ENCODE measurements around the gene RBM12. TPM values are rescaled to one million over a fixed set of nuclear protein-coding genes. Genes with fewer than 3 reads are reported as not detected.

RBM12 gene
- total and polyA plus RNA-seq, 2 of the 8 experiments (the other 6 are each of a cell fraction or from before 2014, with no cell fraction given): 187 to 214 TPM

GRCh38 chr20:35615667-35616464, 48.8 kb downstream of the RBM12 start, which contains the start of gene SPAG4:
SPAG4 (plus strand) TSS chr20:35615829; CDS start chr20:35616004, 175 bp downstream.
- H2BK20ac ChIP-seq (ENCODE audit: low read length): no peak within 1 kb of the TSS; the same call in 1 of the 2 replicates
- FAIRE-seq: no peak
- TF ChIP-seq, protein P1, sequence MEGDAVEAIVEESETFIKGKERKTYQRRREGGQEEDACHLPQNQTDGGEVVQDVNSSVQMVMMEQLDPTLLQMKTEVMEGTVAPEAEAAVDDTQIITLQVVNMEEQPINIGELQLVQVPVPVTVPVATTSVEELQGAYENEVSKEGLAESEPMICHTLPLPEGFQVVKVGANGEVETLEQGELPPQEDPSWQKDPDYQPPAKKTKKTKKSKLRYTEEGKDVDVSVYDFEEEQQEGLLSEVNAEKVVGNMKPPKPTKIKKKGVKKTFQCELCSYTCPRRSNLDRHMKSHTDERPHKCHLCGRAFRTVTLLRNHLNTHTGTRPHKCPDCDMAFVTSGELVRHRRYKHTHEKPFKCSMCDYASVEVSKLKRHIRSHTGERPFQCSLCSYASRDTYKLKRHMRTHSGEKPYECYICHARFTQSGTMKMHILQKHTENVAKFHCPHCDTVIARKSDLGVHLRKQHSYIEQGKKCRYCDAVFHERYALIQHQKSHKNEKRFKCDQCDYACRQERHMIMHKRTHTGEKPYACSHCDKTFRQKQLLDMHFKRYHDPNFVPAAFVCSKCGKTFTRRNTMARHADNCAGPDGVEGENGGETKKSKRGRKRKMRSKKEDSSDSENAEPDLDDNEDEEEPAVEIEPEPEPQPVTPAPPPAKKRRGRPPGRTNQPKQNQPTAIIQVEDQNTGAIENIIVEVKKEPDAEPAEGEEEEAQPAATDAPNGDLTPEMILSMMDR (IDR thresholded peaks at IDR 0.05; ENCODE audit: control extremely low read depth in 1 of 3, insufficient read depth in 1 of 3, low read depth in 1 of 3, low read length in 3 of 3): no peak
- TF ChIP-seq POLR2A (IDR thresholded peaks at IDR 0.05; ENCODE audit: control extremely low read depth in 1 of 2, low read depth in 2 of 2, low read length in 2 of 2): peak; percentile 55 to 81
- TF ChIP-seq, protein P2, sequence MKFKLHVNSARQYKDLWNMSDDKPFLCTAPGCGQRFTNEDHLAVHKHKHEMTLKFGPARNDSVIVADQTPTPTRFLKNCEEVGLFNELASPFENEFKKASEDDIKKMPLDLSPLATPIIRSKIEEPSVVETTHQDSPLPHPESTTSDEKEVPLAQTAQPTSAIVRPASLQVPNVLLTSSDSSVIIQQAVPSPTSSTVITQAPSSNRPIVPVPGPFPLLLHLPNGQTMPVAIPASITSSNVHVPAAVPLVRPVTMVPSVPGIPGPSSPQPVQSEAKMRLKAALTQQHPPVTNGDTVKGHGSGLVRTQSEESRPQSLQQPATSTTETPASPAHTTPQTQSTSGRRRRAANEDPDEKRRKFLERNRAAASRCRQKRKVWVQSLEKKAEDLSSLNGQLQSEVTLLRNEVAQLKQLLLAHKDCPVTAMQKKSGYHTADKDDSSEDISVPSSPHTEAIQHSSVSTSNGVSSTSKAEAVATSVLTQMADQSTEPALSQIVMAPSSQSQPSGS (IDR thresholded peaks at IDR 0.05; ENCODE audit: low read length): peak; percentile 84
- no peak for TF ChIP-seq RFX5 (IDR thresholded peaks at IDR 0.05; ENCODE audit: borderline replicate concordance, low read depth, low read length)
- no peak for TF ChIP-seq TCF12 (IDR thresholded peaks at IDR 0.05; ENCODE audit: low read depth, low read length)
- TF ChIP-seq EZH2 (IDR thresholded peaks at IDR 0.05; ENCODE audit: low read depth, low read length, severe bottlenecking): no peak
- no peak for TF ChIP-seq YY1 (IDR thresholded peaks at IDR 0.05; ENCODE audit: low read depth, low read length)

More at GRCh38 chr20:35615667-35616464, 48.8 kb downstream of the RBM12 start, which contains the start of gene SPAG4:
- Histone ChIP-seq H3K4me3 (ENCODE audit: extremely low read depth in 1 of 4, insufficient read depth in 2 of 4, low read depth in 3 of 4, low read length in 4 of 4) (peak within 1 kb of the TSS; percentile 43 to 67 (median 55)), H3K4ac (replicated peaks; ENCODE audit: insufficient read length, low read depth, low read length) (no peak within 1 kb of the TSS), H2AFZ (ENCODE audit: low read length) (peak within 1 kb of the TSS; percentile 37; the same call in 1 of the 2 replicates), H2AK5ac (ENCODE audit: low read depth, low read length) (no peak within 1 kb of the TSS), H3K27me3 (replicated peaks in 1 of 4; ENCODE audit: control insufficient read depth in 3 of 4, extremely low read depth in 1 of 4, insufficient read depth in 3 of 4, low read length in 3 of 4) (peaks cover 0 to 12% (median 7%) of the 10 kb centered on the region in 4 experiments; a peak in 4 of 7 replicates), H2BK12ac (ENCODE audit: low read depth, low read length) (no peak within 1 kb of the TSS; the same call in 1 of the 2 replicates), H3K4me2 (ENCODE audit: insufficient read depth in 1 of 2, low read depth in 2 of 2, low read length in 2 of 2) (peak within 1 kb of the TSS; percentile 78 to 96), H4K8ac (ENCODE audit: extremely low read depth, insufficient read depth, low read length) (peak within 1 kb of the TSS; percentile 85), H3K56ac (replicated peaks; ENCODE audit: insufficient read length, low read depth, low read length) (peak within 1 kb of the TSS; percentile 73), H2BK120ac (replicated peaks; ENCODE audit: low read depth, low read length) (no peak within 1 kb of the TSS), H3K79me2 (ENCODE audit: control insufficient read depth in 1 of 2, insufficient read depth in 2 of 2, low read length in 2 of 2) (no peaks in the 10 kb centered on the region), H3K23ac (ENCODE audit: insufficient read length) (no peak within 1 kb of the TSS), H2BK5ac (ENCODE audit: low read depth, low read length) (peak within 1 kb of the TSS; percentile 52; the same call in 1 of the 2 replicates), H3K18ac (ENCODE audit: extremely low read depth, low read length) (peak within 1 kb of the TSS; percentile 78), H3K9me3 (ENCODE audit: insufficient read depth in 2 of 2, low read depth in 1 of 2, low read length in 1 of 2) (no peaks in the 10 kb centered on the region), H2BK15ac (ENCODE audit: low read length) (no peak within 1 kb of the TSS), H3K14ac (ENCODE audit: insufficient read length) (no peak within 1 kb of the TSS), H3K79me1 (ENCODE audit: low read depth, low read length) (no peaks in the 10 kb centered on the region), H3K9ac (replicated peaks in 1 of 4; ENCODE audit: extremely low read depth in 1 of 4, low read depth in 3 of 4, low read length in 3 of 4) (peak within 1 kb of the TSS in 3 of 4 experiments; percentile 56 to 71 (median 68); a peak in 5 of 7 replicates), H4K5ac (ENCODE audit: insufficient read length, low read depth, low read length) (peak within 1 kb of the TSS; percentile 65), H3K36me3 (ENCODE audit: control insufficient read depth in 2 of 4, insufficient read depth in 4 of 4, low read length in 3 of 4) (no peaks in the 10 kb centered on the region), H3K4me1 (replicated peaks in 1 of 4; ENCODE audit: control insufficient read depth in 3 of 4, insufficient read depth in 4 of 4, low read length in 3 of 4) (peaks cover 0 to 19% (median 8%) of the 10 kb centered on the region in 4 experiments; a peak in 6 of 7 replicates), H4K20me1 (replicated peaks in 1 of 2; ENCODE audit: control insufficient read depth in 1 of 2, insufficient read depth in 2 of 2, low read length in 2 of 2) (no peaks in the 10 kb centered on the region), H4K91ac (replicated peaks; ENCODE audit: insufficient read length, low read length) (peak within 1 kb of the TSS; percentile 55), H3K23me2 (ENCODE audit: low read depth, low read length) (peaks cover 12% of the 10 kb centered on the region; the same call in 1 of the 2 replicates), H3K27ac (ENCODE audit: low read depth, low read length) (peak within 1 kb of the TSS; percentile 75)
- 3% methylated on average over 60 of the region's 68 CpGs; no CpG with 5 or more reads in 1 of the 2 experiments for WGBS, 2 experiments (ENCODE audit: extremely low coverage in 1 of 2, insufficient coverage in 1 of 2, insufficient read length in 1 of 2, insufficient replicate concordance in 2 of 2, low coverage in 1 of 2, low lambda C conversion rate in 2 of 2, missing lambda C conversion rate in 1 of 2)
- ChIA-PET POLR2A (ENCODE audit: partially characterized antibody) (interaction anchor here (0.6 to 4.5 kb wide), 17 partner anchors 8 to 338 kb away, joined by 3 to 28 read pairs (median 4); partner anchors contain the start of genes CPNE1, NFS1, RBM12 and RBM39), CTCF (ENCODE audit: partially characterized antibody) (interaction anchor here (0.6 to 10.1 kb wide), 3 partner anchors 12 to 337 kb away, joined by 3 to 121 read pairs (median 3); no protein-coding TSS in a partner anchor)
- DNase-seq (ENCODE audit: low read depth in 1 of 2, low spot score in 2 of 2): peak; percentile 98 to 100
